GM21423 (cell line): ENCODE measurements around the gene AMD1.

Experiments
- ATAC-seq: cut with Tn5 transposase; IDR thresholded peaks from one replicate; pipeline ENCODE4 v1.9.1; 2021; ENCODE audit warnings: mild to moderate bottlenecking, moderate library complexity; ENCODE audit not compliant: unreplicated experiment

Gene AMD1

DNA sequence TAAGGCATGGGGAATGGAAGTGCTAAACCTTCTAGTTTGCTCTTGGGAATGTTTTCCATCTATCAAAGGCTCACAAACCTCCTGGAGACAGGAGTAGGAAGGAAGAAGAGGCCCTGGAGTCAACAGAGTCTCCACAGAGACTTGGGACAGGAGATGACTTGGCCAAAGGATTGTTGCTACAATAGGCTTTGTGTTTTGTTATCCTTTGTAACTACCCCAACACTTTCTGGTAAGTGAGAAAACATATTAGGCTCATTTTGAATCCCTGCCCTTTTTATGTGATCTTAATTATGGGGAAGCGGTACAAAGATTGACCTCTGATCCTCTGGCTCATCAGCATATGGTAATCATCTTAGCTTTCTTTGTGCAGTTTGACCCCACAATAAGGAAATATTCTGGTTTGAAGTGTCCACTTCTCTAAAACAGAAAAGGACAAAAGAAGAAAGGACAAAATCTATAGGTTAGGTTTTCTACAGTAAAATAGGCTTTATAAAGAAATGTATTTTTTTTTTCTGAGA lies 59.9 kb downstream of the AMD1 start:
- ATAC-seq, result no peak

DNA sequence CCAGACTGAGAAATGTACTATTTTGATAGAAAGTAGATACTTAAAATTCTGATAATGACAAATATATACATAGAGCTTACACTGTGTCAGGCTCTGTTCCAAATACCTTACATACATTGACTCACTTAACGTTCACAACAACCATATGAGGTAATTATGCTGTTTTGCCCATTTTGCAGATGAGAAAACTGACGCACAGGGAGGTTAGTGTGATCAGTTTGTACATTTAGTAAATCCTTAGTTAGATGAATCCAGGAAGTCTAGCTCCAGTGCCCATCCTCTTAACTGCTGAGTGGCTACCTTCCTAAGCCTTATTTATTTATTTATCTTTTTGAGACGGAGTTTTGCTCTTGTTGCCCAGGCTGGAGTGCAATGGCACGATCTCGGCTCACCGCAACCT lies 60.6 kb downstream of the AMD1 start:
- ATAC-seq, result no peak

DNA sequence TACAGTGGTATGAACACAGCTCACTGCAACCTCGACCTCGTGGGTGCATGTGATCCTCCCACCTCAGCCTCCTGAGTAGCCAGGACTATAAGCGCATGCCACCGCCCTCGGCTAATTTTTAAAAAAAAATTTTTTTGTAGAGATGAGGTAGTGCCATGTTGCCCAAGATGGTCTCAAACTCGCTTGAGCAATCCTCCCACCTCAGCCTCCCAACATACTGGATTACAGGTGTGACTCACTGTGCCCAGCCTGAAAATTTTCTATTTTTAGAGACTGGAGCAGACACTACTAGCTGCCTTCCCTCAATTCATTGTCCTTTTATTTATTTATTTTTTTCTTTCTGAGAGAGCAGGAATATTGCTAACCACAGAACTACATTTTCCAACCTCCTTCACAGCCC lies 63.6 kb downstream of the AMD1 start:
- no peak for ATAC-seq

DNA sequence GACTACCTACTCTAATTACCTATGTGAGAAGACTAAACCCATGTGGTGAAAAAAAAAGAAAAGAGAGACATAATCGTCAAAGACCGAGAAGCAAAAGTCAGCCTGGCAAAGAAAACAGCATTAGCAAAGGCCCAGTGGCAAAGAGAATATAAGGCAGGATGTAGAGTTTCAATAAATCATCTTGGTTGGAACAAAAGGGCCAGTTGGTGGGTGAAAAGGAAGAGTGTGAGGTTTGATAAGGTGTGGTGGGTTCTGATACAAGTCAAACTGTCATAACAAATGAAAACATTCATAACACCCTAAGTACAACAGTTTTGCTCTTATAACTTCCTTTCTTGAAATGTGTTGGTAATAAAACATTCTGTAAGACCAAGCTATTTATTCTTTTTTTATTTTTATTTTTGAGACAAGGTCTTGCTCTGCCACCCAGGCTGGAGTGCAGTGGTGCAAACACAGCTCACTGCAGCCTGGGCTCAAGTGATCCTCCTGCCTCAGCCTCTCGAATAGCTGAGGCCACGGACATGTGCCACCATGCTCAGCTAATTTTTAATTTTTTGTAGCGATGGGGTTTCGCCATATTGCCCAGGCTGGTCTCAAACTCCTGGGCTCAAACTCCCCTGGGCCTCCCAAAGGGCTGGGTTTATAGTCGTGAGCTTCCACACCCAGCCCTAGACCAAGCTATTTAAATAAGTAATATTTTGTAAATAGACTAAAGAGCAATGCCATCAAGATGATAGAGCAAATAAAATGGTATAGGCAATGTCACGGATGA lies 65.0 kb downstream of the AMD1 start:
- ATAC-seq, result no peak

DNA sequence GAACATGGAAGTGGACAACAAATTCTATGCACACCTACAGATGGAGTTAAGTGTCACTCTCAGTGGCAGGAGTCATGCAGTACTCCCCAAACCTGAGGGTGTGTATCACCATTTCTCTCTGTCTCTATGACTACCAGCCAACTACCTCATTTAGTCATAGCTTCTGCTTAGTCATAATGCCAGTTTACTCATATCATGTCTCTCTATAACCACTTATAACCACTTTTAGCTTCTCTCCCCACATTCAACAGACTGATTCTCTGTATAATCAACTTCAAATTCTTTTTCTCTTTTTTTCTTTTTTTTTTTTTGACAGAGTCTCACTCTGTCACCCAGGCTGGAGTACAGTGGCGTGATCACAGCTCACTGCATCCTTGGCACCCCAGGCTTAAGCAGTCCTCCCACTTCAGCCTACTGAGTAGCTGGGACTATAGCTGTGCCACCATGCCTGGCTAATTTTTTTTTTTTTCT lies 70.1 kb downstream of the AMD1 start:
- peak; percentile 99 for ATAC-seq
